Stimulated activated CD4-positive, alpha-beta T cell treated with anti-CD3 and anti-CD28 coated beads, Interleukin-15, amount 100 ng/mL, for 48 hours (primary cell): ENCODE results near the gene MDGA2.

Source experiments
- DNase-seq, 2 donors: peaks; one replicate each; pipeline ENCODE4 v3.0.0-alpha.2; 2020; ENCODE audit warnings: low read depth in 2 of 2

Gene MDGA2

GRCh38 chr14:47485421-47485820 is 190.0 kb downstream of the MDGA2 start:
- DNase-seq: no peak

GRCh38 chr14:47483449-47483848 is 192.0 kb downstream of the MDGA2 start:
- DNase-seq: no peak

- DNase-seq: no peak
Measured at GRCh38 chr14:47471075-47471474, 204.3 kb downstream of the MDGA2 start.

GRCh38 chr14:47466916-47467315 is 208.5 kb downstream of the MDGA2 start:
- DNase-seq: no peak

GRCh38 chr14:47454025-47454424 is 221.4 kb downstream of the MDGA2 start:
- no peak for DNase-seq

- DNase-seq: no peak
Measured at GRCh38 chr14:47447076-47447475, 228.3 kb downstream of the MDGA2 start.

GRCh38 chr14:47442211-47442610 is 233.2 kb downstream of the MDGA2 start:
- DNase-seq: no peak

- no peak for DNase-seq
Measured at GRCh38 chr14:47439953-47440352, 235.5 kb downstream of the MDGA2 start.

GRCh38 chr14:47438650-47439140 is 236.7 kb downstream of the MDGA2 start:
- DNase-seq: no peak

GRCh38 chr14:47435331-47435965 is 240.0 kb downstream of the MDGA2 start:
- no peak for DNase-seq

GRCh38 chr14:47427629-47428028 is 247.8 kb downstream of the MDGA2 start:
- no peak for DNase-seq

GRCh38 chr14:47425302-47425701 is 250.1 kb downstream of the MDGA2 start:
- no peak for DNase-seq

- no peak for DNase-seq
Measured at GRCh38 chr14:47422191-47422590, 253.2 kb downstream of the MDGA2 start.

GRCh38 chr14:47411523-47411922 is 263.9 kb downstream of the MDGA2 start:
- no peak for DNase-seq

- DNase-seq: no peak
Measured at GRCh38 chr14:47392326-47392725, 283.1 kb downstream of the MDGA2 start.

GRCh38 chr14:47390831-47391504 is 284.4 kb downstream of the MDGA2 start:
- no peak for DNase-seq

- DNase-seq: no peak
Measured at GRCh38 chr14:47389535-47389934, 285.9 kb downstream of the MDGA2 start.

GRCh38 chr14:47366006-47366405 is 309.4 kb downstream of the MDGA2 start:
- no peak for DNase-seq

GRCh38 chr14:47365233-47365632 is 310.2 kb downstream of the MDGA2 start:
- DNase-seq: no peak

- no peak for DNase-seq
Measured at GRCh38 chr14:47353186-47353585, 322.2 kb downstream of the MDGA2 start.

GRCh38 chr14:47346849-47347248 is 328.6 kb downstream of the MDGA2 start:
- DNase-seq: no peak

GRCh38 chr14:47345016-47345415 is 330.4 kb downstream of the MDGA2 start:
- no peak for DNase-seq

- DNase-seq: no peak
Measured at GRCh38 chr14:47332939-47333338, 342.5 kb downstream of the MDGA2 start.

GRCh38 chr14:47332106-47332505 is 343.3 kb downstream of the MDGA2 start:
- DNase-seq: no peak
